Measurements from ENCODE around the gene INPP5F. TPM values are rescaled to one million over a fixed set of nuclear protein-coding genes. Genes with fewer than 3 reads are reported as not detected.

The INPP5F gene
- polyA plus RNA-seq, 1 experiment = 22.3 TPM

GRCh38 chr10:119807960-119808697 lies 82.3 kb downstream of the INPP5F start:
- no peak overlapping the region for H3K4me3 ChIP-seq (ENCODE audit: low read depth, low read length)
- CTCF ChIA-PET = interaction anchor here (0.6 to 1.9 kb wide), 2 partner anchors 57 to 509 kb away, joined by 4 to 6 read pairs; no protein-coding TSS in a partner anchor
- TF ChIP-seq CTCF (IDR thresholded peaks at IDR 0.05; ENCODE audit: low read depth, low read length) = no peak
- H3K27me3 ChIP-seq (ENCODE audit: control insufficient read depth, insufficient read depth, low read length) = no peaks in the 10 kb centered on the region
- DNase-seq (ENCODE audit: low read depth, low spot score) = peak; percentile 60
- peak overlapping the region; percentile 25 for H3K27ac ChIP-seq (ENCODE audit: low read depth, low read length)
- POLR2A ChIA-PET = no interaction called here
- no peaks in the 10 kb centered on the region for H3K9me3 ChIP-seq (ENCODE audit: control insufficient read depth, insufficient read depth, low read length)

GRCh38 chr10:119811122-119811521 lies 85.3 kb downstream of the INPP5F start:
- ChIA-PET POLR2A (no interaction called here), CTCF (interaction anchor here (1.1 to 2.5 kb wide), 3 partner anchors 49 to 60 kb away, joined by 3 to 11 read pairs (median 4); no protein-coding TSS in a partner anchor)
- no peaks in the 10 kb centered on the region for H3K9me3 ChIP-seq (ENCODE audit: control insufficient read depth, insufficient read depth, low read length)
- H3K27ac ChIP-seq (ENCODE audit: low read depth, low read length) = no peak overlapping the region
- DNase-seq (ENCODE audit: low read depth, low spot score) = no peak
- TF ChIP-seq CTCF (IDR thresholded peaks at IDR 0.05; ENCODE audit: low read depth, low read length) = no peak
- H3K27me3 ChIP-seq (ENCODE audit: control insufficient read depth, insufficient read depth, low read length) = no peaks in the 10 kb centered on the region
- H3K4me3 ChIP-seq (ENCODE audit: low read depth, low read length) = no peak overlapping the region

DNA sequence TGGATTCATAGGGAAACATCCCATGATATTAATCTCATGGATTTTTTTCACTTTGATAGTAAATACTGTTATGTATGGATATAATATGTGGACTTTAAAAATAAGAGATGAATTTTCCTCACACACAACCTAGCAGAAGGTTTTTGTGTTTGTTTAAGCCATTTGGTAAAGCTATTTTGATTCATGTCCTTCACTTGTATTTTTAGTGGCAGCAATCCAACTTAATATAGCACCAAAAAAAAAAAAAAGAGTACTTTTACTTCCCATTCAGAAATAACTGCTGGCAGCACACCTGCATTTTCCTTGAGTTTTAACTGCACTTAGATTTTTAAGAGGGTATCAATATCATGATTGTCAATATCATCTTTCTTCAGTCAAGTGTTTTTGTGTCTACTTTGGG lies 86.8 kb downstream of the INPP5F start:
- H3K9me3 ChIP-seq (ENCODE audit: control insufficient read depth, insufficient read depth, low read length) = no peaks in the 10 kb centered on the region
- H3K27ac ChIP-seq (ENCODE audit: low read depth, low read length) = no peak overlapping the region
- no peak for TF ChIP-seq CTCF (IDR thresholded peaks at IDR 0.05; ENCODE audit: low read depth, low read length)
- no peaks in the 10 kb centered on the region for H3K27me3 ChIP-seq (ENCODE audit: control insufficient read depth, insufficient read depth, low read length)
- no peak for DNase-seq (ENCODE audit: low read depth, low spot score)
- ChIA-PET POLR2A (no interaction called here), CTCF (interaction anchor here (0.7 to 1.5 kb wide), 2 partner anchors 12 to 47 kb away, joined by 3 to 4 read pairs; no protein-coding TSS in a partner anchor)
- no peak overlapping the region for H3K4me3 ChIP-seq (ENCODE audit: low read depth, low read length)

DNA sequence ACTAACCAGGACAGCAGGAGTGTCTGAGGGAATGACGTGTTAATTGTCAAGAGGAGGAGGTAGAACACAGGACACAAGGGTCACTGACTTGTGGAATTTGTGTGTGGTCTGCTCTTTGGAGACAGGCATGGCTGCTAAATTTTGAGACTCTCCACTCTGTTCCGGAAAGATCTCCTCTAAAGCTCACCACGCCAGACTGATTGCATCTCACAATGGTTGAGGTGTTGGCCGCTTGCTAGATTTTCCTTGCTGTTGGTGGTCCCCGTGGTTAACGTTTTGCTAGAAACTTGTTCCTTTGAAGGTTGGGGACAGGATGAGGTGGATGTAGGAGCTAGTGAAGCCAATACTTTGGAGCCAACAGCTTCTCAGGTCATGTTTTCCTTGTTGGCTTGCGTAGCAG lies 89.8 kb downstream of the INPP5F start:
- DNase-seq (ENCODE audit: low read depth, low spot score) = no peak
- H3K27me3 ChIP-seq (ENCODE audit: control insufficient read depth, insufficient read depth, low read length) = no peaks in the 10 kb centered on the region
- POLR2A ChIA-PET = no interaction called here
- H3K27ac ChIP-seq (ENCODE audit: low read depth, low read length) = no peak overlapping the region
- H3K4me3 ChIP-seq (ENCODE audit: low read depth, low read length) = no peak overlapping the region
- CTCF ChIA-PET = interaction anchor here (0.8 kb wide), 1 partner anchor 65 kb away, joined by 3 read pairs; no protein-coding TSS in a partner anchor
- H3K9me3 ChIP-seq (ENCODE audit: control insufficient read depth, insufficient read depth, low read length) = peaks cover 9% of the 10 kb centered on the region; the same call in 1 of the 2 replicates
- TF ChIP-seq CTCF (IDR thresholded peaks at IDR 0.05; ENCODE audit: low read depth, low read length) = no peak

Data from AG04450 (cell line).